Peyer's patch (tissue), 4 donors: Measurements from ENCODE around the gene CBX2.

ENCODE experiments used
- POLR2A ChIP-seq, 2 donors: fragments of 450-650 bp; IDR thresholded peaks; one replicate each; pipeline ENCODE4 v1.5.1; 2017; ENCODE audit warnings: antibody characterized with exemption in 2 of 2, mild to moderate bottlenecking in 2 of 2, moderate library complexity in 2 of 2
- TF ChIP-seq, protein P1 (sequence below), 6 experiments: fragments of 450-650 bp in 4 of 6; fragments of 200-600 bp in 2 of 6; sonication (generic) in 1 of 6; IDR thresholded peaks; one replicate each; pipeline ENCODE4 v1.5.1; 2017 to 2019; ENCODE audit warnings: antibody characterized with exemption in 6 of 6, mild to moderate bottlenecking in 3 of 6, moderate library complexity in 1 of 6

- TF ChIP-seq, protein P1, sequence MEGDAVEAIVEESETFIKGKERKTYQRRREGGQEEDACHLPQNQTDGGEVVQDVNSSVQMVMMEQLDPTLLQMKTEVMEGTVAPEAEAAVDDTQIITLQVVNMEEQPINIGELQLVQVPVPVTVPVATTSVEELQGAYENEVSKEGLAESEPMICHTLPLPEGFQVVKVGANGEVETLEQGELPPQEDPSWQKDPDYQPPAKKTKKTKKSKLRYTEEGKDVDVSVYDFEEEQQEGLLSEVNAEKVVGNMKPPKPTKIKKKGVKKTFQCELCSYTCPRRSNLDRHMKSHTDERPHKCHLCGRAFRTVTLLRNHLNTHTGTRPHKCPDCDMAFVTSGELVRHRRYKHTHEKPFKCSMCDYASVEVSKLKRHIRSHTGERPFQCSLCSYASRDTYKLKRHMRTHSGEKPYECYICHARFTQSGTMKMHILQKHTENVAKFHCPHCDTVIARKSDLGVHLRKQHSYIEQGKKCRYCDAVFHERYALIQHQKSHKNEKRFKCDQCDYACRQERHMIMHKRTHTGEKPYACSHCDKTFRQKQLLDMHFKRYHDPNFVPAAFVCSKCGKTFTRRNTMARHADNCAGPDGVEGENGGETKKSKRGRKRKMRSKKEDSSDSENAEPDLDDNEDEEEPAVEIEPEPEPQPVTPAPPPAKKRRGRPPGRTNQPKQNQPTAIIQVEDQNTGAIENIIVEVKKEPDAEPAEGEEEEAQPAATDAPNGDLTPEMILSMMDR (IDR thresholded peaks at IDR 0.05) = no peak
- TF ChIP-seq POLR2A (IDR thresholded peaks at IDR 0.05) = no peak
Measured at GRCh38 chr17:79820959-79821330, 43.0 kb downstream of the CBX2 start.
